Activated CD8-positive, alpha-beta memory T cell treated with anti-CD3 and anti-CD28 coated beads for 48 hours (primary cell): ENCODE data around the gene TSPAN32.
"Not testable (repeated sequence)": the region's sequence is repeated elsewhere in the genome, so short reads cannot be mapped to it uniquely, and the experiment has no call there.

ENCODE experiments used
- DNase-seq, 3 experiments: peaks; one replicate each; pipeline ENCODE4 v3.0.0-alpha.2; 2020; ENCODE audit warnings: low read depth in 2 of 3, low spot score in 2 of 3

The TSPAN32 gene

GRCh38 chr11:2363130-2363529, 61.3 kb downstream of the TSPAN32 start:
- DNase-seq: no peak

GRCh38 chr11:2363577-2364370, 62.0 kb downstream of the TSPAN32 start:
- no peak for DNase-seq

GRCh38 chr11:2364386-2364785, 62.6 kb downstream of the TSPAN32 start:
- not testable (repeated sequence) for DNase-seq

- no peak for DNase-seq
These were observed 63.9 kb downstream of the TSPAN32 start for GRCh38 chr11:2365571-2366210.

GRCh38 chr11:2366276-2366675, 64.5 kb downstream of the TSPAN32 start:
- DNase-seq: no peak

- no peak for DNase-seq
These were observed 64.9 kb downstream of the TSPAN32 start for GRCh38 chr11:2366733-2367132.

- DNase-seq: no peak
These were observed 65.7 kb downstream of the TSPAN32 start for GRCh38 chr11:2367266-2368160.
